ENCODE data around the gene RTN4RL2.

GRCh38 chr11:57426439-57426928, 33.8 kb upstream of the RTN4RL2 start:
- TF ChIP-seq, protein P1, sequence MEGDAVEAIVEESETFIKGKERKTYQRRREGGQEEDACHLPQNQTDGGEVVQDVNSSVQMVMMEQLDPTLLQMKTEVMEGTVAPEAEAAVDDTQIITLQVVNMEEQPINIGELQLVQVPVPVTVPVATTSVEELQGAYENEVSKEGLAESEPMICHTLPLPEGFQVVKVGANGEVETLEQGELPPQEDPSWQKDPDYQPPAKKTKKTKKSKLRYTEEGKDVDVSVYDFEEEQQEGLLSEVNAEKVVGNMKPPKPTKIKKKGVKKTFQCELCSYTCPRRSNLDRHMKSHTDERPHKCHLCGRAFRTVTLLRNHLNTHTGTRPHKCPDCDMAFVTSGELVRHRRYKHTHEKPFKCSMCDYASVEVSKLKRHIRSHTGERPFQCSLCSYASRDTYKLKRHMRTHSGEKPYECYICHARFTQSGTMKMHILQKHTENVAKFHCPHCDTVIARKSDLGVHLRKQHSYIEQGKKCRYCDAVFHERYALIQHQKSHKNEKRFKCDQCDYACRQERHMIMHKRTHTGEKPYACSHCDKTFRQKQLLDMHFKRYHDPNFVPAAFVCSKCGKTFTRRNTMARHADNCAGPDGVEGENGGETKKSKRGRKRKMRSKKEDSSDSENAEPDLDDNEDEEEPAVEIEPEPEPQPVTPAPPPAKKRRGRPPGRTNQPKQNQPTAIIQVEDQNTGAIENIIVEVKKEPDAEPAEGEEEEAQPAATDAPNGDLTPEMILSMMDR (IDR thresholded peaks at IDR 0.05): no peak
- TF ChIP-seq POLR2A (IDR thresholded peaks at IDR 0.05): peak in 1 of 2 donors; percentile 34
